ENCODE results near the gene BARX1.
"Not testable (repeated sequence)": the region's sequence is repeated elsewhere in the genome, so short reads cannot be mapped to it uniquely, and the experiment has no call there.

Gene BARX1

DNA sequence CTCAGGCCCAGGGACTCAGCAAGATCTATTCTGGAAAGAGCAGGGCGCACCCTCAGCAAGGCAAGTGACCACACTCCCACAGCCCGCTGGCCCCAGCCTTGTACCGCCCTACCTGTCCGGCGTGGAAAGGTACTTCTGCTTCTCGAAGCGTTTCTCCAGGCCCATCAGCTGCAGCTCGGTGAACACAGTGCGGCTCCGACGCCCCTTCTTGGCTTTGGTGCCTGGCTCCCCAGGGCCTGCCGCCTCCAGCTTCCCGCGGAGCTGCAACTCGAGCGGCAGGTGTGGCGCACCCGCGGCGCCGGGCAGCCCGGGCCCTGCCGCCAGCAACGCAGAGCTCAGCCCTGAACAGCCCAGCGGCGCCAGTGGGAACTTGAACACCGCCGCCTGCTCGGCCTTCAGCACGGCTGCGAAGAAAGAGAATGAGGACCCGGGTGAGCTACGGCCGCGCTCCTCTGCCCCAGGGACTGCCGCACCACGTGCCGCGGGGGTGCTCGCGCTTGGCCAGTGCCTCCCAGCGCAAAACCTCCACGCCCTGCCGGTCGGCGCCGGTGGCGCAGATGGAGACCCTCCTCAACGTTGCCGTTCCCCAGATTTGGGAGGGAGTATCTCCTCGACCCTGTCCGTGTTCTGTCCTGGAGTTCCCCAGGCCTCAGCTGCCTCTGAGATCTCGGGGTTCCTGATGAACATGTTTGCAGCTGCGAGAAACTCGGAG is 2.2 kb downstream of the BARX1 start:
- no peak for FAIRE-seq
- no peak for DNase-seq (ENCODE audit: extremely low spot score, insufficient read length, low read depth)

DNA sequence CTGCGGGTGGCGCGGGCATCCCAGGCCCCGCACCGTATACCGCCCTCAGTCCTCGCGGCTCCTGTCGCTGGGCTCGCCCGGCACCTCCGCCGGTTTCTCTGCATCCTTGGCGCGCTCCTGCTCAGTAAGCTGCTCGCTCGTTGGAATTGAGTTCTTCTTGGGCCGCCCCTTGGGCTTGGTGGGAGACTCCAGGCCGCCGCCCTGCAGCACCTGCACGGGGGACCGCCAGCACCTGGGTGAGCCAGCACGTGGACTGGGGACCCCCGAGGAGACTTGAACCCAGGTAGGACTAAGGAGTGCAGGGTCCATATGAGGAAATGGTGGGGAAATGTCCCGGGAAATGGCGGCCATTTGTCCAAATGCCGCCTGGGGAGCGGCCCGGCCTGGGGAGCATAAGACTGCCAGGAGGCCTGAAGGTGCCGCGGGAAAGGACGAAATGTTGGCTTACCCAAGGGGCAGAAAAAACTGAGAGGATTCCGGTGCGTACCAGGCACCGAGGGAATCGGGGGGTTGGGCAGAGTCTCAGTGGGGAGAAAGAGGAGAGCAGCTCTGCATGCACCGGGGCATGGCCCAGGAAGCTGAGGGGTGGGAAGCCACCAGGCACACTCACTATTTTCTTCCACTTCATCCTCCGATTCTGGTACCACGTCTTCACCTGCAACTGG is 2.9 kb downstream of the BARX1 start:
- DNase-seq (ENCODE audit: extremely low spot score, insufficient read length, low read depth), result no peak
- no peak for FAIRE-seq

DNA sequence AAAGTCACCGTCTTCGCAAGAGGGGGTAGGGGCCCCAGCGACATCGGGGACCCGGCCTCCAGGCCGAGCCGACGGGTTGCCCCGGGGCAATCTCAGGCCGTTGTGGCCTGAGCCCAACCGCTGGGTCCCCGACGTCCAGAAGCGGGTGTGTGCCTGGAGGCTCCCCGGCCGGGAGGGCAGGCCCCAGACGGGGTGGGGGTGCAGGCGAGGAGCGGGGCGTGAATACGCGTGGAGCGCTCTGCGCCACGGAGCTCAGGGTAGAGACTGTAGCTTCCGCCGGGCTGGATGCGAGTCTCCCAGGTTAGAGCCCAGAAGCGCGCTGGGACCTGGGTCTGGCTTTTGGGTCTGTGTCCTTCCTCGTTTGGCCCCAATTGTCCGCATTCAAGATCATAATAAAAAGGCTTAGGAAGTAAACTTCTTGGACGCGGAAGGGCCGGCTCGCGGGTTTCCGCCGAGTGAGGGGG is 3.5 kb downstream of the BARX1 start:
- FAIRE-seq (no peak), DNase-seq (ENCODE audit: extremely low spot score, insufficient read length, low read depth) (no peak)

DNA sequence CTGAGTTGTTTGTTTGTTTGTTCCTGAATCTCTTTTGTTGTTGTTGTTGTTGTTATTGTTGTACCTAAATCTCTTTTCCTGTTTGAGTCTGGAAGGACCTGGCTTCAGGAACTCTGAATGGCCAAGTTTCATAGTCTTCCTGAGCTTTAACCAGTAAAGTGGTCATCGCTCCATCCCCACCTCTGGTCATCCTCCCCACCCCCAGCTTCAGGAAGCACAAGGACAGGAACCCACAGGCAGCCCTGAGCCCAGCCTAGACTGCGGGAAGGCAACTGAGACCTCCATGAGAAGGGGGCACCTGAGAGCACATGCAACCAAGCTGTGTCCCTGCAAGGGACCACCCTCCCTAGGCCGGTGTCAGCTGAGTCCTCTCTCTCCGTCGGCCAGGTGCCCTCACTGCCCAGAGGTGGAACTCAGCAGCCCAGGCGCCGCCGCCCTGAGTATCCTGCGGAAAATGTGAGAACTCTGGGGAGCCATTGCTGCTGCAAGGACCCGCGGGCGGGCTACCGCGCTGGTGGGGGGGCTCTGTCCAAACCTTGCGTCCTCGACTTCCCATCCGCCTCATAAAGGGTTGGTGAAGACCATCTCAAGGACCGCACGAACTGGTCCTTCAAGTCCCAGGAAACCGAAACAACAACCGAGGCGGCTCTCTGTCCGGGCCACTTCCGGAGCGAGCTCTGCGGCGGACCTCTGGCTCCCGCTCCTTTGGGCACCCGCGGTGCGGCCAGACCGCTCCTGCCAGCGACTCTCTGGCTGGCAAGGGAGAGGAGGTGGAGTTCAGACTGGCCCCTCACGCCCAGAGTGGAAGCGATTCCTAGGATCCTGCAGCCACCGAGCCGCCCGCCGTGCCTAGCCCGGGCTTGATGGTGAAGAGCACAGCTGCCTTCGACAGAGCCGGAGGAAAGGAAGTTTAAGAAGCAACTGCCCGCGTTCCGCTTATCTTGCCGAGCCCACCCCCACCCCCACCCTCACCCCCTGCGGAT is 4.2 kb downstream of the BARX1 start:
- no peak for FAIRE-seq
- DNase-seq (ENCODE audit: extremely low spot score, insufficient read length, low read depth), result no peak

DNA sequence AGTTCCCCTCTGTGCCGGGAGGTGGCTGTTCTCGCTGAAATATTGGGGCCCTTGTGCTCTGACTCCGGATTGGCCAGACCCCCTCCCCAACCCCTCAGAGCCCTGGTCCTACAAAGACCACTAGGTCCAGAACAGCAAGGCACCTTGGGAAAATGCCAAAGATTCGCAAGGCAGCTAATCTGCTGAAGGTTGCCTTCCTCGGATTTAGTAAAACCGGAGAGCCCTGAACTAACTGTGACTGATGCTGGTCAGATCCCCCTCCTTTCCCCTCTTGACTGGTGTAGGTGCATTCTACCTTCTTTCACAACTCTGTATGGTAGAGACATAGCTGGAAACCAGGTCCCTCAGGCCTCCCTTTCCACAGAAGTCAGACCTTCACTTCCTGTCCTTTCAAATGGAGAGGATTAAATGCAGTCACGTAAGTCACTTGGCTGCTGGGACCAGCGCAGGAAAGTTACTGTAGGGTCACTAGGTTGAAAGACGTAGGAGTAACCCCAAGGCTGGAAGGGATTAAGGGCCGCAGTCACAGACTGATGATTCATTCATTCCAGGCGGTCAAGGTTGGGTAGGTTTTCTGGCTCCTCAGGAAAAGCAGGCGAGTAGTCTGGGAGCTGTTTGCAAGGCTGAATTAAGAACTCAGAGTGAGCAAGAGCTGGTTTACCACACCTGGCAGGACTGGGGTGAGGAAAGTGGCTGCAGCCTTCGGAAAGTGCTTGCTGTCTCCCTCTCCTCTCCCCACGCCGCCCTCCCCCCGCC is 5.3 kb downstream of the BARX1 start:
- no peak for FAIRE-seq
- no peak for DNase-seq (ENCODE audit: extremely low spot score, insufficient read length, low read depth)

DNA sequence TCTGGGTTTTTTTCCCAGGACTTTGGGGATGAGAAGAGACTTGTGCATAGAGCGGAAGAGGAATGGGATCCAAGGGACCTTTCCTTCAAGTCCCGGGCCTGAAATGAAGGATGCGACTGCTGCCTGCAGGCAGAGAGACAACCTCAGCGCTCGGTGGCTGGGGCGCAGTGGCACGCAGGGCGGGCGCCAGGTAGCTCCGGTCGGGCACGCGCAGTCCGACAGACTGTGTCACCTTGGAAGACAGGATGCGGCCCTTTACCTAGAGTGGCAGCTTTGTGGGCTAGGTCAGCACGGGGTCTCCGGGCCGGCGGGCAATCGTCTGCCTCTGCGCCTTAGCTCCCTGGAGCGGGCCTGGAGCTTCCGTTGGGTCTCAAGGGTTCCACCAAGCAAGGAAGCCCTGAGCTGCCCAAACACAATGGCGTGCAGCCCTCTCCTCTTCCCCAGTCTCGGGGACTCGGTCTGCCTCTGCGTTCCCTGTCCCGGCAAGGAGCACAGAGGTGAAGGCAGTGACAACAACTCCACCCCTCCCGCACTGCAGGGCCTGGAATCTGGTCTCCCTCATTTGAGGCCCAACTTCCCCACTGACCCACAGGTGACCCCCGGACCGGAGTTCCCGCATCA is 6.0 kb downstream of the BARX1 start:
- FAIRE-seq (no peak), DNase-seq (ENCODE audit: extremely low spot score, insufficient read length, low read depth) (no peak)

DNA sequence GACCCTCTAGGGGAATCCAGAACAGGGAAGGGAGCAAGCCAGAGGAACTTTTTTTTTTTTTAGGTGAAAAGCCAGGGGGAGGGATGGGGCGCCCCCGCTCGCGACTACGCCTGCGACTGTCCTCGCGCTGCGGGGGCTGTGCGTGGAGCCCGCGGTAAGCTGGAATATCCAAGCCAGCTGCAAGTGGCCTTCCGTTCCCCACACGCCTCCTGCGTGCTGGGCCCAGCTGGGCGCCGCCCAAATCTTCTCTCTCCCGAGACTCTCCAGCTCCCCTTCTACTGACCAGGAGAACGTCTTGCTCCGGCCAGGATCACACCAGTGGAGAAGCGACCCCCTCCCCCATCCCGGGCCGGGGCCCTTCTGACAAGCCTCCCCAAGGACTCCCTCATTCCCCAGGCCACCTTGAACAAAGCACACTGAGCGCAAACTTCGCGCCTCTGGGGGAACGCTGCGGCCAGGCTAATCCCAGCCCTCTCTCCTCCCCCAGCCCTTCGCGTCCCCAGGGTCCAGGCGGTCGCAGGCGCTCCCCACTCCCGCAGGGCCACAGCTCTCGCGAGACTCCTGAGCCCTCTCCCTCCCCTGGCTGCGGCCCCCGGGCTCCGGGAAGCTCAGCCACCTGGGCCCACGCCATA is 6.6 kb downstream of the BARX1 start:
- DNase-seq (ENCODE audit: extremely low spot score, insufficient read length, low read depth) (no peak), FAIRE-seq (no peak)

DNA sequence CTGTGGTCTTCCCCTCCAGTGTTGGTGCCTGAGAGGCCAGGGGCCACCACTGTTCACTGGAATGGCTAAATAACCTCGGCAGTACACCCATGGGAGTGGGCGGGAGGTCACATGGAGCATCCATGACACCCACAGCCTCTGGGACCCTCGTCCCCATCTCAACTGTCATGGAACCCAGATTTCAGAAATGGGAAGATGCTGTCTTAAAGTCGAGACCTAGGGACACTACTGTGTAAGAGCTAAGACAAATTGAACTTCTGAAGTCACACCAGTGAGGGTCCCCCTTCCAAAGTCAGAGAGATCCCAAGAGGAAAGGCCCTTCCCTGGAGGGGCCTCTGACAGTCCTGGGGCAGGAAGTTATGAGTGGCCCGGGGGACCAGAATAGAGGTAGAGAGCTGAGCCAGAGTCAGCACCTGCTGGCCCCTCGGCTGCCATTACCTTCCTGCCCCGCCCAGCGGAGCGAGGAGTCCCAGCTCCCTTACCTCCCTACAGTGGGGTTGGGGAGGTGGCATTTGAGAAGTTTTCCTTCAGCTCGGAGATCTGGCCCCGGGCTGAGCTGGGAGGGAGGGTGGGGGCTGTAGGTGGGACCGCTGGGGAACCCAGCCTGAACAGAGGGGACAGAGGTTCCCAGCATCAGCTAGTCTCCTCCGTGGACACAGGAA is 7.6 kb downstream of the BARX1 start:
- DNase-seq (ENCODE audit: extremely low spot score, insufficient read length, low read depth) (no peak), FAIRE-seq (no peak)

DNA sequence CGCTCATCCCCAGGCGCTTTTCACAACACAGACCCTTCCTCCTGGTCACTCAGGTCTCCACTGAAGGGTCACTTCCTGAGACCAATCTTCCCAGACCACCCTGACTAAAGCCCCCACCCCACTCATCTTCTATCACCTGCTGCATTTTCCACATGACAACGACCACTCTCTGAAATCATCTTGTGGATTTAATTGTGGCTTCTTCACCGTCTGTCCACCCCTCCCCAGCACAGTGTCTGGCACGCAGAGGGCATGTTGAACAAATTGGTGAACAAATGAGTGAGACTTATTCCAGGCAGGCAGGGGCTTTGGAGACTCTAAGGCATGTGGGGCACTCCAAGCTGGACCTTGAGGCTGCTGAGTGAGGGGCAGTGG is 8.8 kb downstream of the BARX1 start:
- DNase-seq (ENCODE audit: extremely low spot score, insufficient read length, low read depth) (no peak), FAIRE-seq (no peak)

DNA sequence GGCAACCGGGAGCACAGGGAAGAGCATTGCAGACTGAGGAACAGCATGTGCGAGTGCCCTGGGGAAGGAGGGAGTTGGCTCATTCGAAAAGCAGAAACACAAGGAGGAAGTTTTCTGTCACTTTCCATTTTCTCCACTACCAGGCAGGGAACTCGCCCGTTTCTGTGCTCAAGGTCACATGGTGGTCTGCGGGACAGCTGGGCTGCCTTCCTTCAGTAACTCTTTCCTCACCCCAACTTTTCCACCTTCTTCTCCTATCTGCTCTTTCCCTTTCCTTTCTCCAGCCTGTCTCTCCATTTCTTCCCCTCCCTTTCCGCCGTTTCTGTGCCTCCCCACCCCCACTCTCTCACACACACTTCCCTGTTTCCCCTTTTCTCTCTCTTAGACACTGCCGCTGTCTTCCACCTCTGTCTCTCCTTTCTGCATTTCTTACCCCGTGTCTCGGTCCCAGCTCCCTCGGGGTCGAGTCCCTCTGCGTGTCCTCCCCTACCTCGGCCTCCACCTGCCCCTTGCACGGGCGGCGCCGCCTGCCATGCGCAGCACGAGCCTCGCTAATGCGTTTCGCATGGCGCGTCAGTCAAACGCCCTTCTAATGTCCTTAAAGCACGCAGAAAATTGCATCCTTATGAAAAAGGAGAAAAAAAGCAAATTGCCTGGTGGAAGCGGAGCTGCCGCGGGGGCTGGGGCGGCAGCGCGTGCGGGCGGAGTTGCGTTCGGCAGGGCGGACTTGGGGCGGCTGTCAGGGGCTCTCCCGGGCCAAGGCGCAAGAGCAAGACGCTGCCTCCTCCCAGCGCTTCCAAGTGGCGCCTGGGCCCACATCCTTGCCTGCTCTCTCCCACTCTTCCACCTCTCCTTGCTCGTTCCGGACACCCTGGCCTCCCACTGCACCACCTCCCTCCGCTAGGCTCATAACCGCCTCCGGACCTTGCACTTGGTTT is 9.5 kb downstream of the BARX1 start:
- no peak for DNase-seq (ENCODE audit: extremely low spot score, insufficient read length, low read depth)
- no peak for FAIRE-seq

DNA sequence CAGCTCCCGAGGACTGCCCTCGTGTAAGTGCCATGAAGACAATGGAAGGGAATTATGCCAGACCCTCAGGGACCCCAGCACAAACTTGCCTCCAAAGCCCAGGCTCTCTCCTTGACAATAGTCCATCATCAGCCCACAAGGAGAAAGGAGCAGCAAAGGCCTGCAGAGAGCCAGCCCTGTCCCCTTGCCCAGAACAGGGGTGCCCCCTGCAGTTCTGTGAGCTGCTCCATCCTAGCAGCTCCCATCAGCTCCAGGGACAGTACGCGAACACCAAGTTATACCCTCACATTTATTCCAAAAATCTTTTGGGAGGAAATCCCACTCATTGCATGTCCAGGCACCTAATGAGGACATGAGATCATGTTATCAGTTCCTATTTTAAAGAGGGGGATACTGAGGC is 11.1 kb downstream of the BARX1 start:
- DNase-seq (ENCODE audit: extremely low spot score, insufficient read length, low read depth), result no peak
- FAIRE-seq, result no peak

DNA sequence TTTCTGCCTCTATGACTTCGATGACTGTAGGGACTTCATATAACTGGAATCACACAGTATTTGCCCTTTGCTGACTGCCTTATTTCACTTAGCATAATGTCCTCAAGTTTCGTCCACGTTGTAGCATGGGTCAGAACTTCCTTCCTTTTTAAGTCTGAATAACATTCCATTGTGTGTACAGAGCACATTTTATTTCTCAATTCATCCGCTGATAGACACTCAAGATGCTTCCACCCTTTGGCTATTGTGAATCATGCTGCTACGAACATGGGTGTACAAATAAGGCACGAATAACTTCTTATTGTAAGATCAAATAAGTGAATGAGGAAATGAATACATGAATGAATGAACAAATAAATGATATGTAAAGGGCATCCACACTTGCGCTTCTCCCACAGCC is 13.0 kb downstream of the BARX1 start:
- DNase-seq (ENCODE audit: extremely low spot score, insufficient read length, low read depth) (no peak), FAIRE-seq (no peak)

DNA sequence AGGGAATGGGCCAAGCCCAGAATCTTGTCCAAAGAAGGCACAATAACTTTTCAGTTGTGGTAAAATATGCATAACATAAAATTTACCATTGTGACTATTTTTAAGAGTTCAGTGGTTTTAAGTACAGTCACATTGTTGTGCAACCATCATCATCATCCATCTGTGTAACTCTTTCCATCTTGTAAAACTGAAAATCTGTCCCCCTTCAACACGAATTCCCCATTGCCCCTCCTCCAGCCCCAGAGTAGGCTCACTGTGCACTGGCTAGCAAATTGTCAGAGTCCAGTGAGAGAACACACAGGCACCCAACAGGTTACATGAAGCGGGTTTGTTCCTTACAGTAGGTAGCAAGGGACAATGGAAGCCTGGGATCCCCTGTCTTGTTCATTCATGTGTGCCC is 13.7 kb downstream of the BARX1 start:
- no peak for DNase-seq (ENCODE audit: extremely low spot score, insufficient read length, low read depth)
- FAIRE-seq, result no peak

DNA sequence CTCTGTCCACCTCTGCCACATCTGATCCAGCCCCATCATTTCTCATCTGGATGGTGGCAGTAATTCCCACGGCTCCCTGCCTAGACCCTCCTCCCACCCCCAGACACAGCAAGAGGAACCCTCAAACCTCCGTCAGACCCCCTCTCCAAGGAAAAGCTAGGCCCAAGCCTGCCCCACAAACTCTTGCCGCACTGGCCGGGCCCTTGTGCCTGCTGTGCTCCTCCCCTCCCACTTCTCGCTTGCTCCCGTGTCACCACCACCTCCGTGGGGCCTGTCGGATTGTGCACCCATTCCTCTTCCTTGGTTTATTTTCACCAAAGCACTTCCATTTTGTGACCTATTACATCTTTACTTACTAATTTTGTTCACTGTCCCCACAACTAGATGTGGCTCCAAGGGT is 14.2 kb downstream of the BARX1 start:
- no peak for FAIRE-seq
- DNase-seq (ENCODE audit: extremely low spot score, insufficient read length, low read depth), result no peak

DNA sequence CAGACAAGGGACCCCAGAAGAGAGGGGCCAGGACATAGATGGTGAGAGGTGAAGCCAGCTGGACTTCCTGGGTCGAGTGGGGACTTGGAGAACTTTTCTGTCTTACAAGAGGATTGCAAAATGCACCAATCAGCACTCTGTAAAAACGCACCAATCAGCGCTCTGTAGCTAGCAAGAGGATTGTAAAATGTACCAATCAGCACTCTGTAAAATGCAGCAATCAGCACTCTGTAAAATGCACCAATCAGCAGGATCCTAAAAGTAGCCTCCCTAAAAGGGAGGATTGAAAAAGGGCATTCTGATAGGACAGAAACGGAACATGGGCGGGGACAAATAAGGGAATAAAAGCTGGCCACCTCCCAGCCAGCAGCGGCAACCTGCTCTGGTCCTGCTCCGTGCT is 15.6 kb downstream of the BARX1 start:
- not testable (repeated sequence) for DNase-seq (ENCODE audit: extremely low spot score, insufficient read length, low read depth); FAIRE-seq

DNA sequence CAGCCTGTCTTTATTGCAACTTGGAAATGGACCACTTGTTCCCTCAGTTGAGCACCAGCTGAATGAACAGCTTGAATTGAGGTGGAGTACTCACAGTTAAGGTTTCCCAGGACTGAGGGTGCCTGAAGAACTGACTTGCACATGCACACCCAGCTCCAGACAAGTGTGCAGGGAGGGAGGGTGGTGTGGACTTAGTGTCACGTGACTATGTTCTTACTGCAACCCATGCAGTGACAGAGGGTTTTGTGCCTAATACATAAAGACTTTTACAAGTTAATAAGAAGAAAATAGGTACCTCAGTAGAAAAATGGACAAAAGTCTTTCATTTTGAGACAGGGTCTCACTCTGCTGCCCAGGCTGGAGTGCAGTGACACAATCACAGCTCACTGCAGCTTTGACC is 18.0 kb downstream of the BARX1 start:
- FAIRE-seq (no peak), DNase-seq (ENCODE audit: extremely low spot score, insufficient read length, low read depth) (no peak)

DNA sequence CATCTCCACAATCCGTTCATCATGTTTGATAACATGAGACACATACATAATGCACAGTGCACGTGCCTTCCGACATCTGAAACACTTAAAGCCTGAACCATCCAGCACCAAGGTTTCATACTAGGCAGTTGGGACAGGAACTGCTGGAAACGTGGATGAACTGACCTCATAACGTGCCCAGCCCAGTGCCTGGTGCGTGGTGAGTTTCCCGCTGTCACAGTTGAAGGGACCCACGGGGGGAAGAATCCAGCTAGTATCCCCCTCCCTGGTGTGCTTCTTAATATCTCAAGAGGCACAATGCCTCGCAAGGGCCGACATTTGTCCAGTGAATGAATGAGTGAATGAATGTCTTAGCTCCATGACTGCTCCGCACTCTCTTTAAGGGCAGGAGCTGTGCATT is 23.2 kb downstream of the BARX1 start:
- DNase-seq (ENCODE audit: extremely low spot score, insufficient read length, low read depth), result no peak
- no peak for FAIRE-seq

DNA sequence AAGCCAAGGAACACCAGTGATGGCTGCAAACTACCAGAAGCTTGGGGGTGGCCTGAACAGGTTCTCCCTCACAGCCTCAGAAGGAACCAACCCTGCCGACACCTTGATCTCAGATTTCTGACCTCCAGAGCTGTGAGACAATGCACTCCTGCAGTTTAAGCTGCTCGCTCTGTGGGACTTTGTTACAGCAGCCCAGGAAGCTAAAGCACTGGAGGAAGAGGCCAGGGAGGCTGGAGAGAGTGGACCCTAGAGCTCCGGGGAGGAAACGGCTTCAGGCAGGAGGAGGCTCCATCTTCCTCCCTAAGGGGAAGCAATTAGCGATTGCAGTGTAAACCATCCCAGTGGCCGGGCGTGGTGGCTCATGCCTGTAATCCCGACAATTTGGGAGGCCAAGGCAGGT is 25.1 kb downstream of the BARX1 start:
- DNase-seq (ENCODE audit: extremely low spot score, insufficient read length, low read depth) (no peak), FAIRE-seq (no peak)
